ENCODE results near the gene LIPA. TPM values are rescaled to one million over a fixed set of nuclear protein-coding genes. Genes with fewer than 3 reads are reported as not detected.
A peak's percentile ranks its signal among the peaks of the same experiment; 100 is the strongest.

LIPA gene
- total RNA-seq: 27.7 TPM

GRCh38 chr10:89251409-89252224, at the start of gene LIPA:
Gene LIPA (minus strand): TSS chr10:89251775. CDS start chr10:89247648, 4,127 bp downstream.
- intact Hi-C loops (cut with DNase I): no loop called here
- H3K4me1 ChIP-seq: peaks cover 10% of the 10 kb centered on the region

GRCh38 chr10:89301232-89301631, 49.7 kb upstream of the LIPA start:
- DNase-seq (ENCODE audit: extremely low spot score in 2 of 2): no peak
- Histone ChIP-seq H3K27ac (peak overlapping the region; percentile 89), H3K9me3 (no peaks in the 10 kb centered on the region), H3K36me3 (peaks cover 0 to 5% of the 10 kb centered on the region in 2 donors), H3K4me3 (peak overlapping the region; percentile 38 to 54), H3K27me3 (no peaks in the 10 kb centered on the region), H3K4me1 (peaks cover 42% of the 10 kb centered on the region)
- intact Hi-C loops (cut with DNase I): no loop called here
- TF ChIP-seq POLR2A (IDR thresholded peaks at IDR 0.05): no peak
- no peak for TF ChIP-seq CTCF (IDR thresholded peaks at IDR 0.05)
- no peak for TF ChIP-seq POLR2AphosphoS5 (IDR thresholded peaks at IDR 0.05; ENCODE audit: insufficient read depth in 1 of 2, low read depth in 1 of 2)

More at GRCh38 chr10:89251409-89252224, at the start of gene LIPA:
- DNase-seq (ENCODE audit: extremely low spot score in 2 of 2): peak in 1 of 2 donors; percentile 94
- Histone ChIP-seq H3K27ac (peak within 1 kb of the TSS; percentile 80), H3K36me3 (no peaks in the 10 kb centered on the region), H3K27me3 (no peaks in the 10 kb centered on the region), H3K9me3 (no peaks in the 10 kb centered on the region), H3K4me3 (peak within 1 kb of the TSS; percentile 66 to 89)
- TF ChIP-seq CTCF (IDR thresholded peaks at IDR 0.05) (no peak), POLR2A (IDR thresholded peaks at IDR 0.05) (no peak), POLR2AphosphoS5 (IDR thresholded peaks at IDR 0.05; ENCODE audit: insufficient read depth in 1 of 2, low read depth in 1 of 2) (peak; percentile 81 to 98)

- Histone ChIP-seq H3K27me3 (no peaks in the 10 kb centered on the region), H3K36me3 (no peaks in the 10 kb centered on the region), H3K9me3 (no peaks in the 10 kb centered on the region), H3K4me3 (no peak overlapping the region), H3K4me1 (peaks cover 53% of the 10 kb centered on the region), H3K27ac (no peak overlapping the region)
- DNase-seq (ENCODE audit: extremely low spot score in 2 of 2): no peak
- TF ChIP-seq CTCF (IDR thresholded peaks at IDR 0.05): no peak
- no peak for TF ChIP-seq POLR2A (IDR thresholded peaks at IDR 0.05)
- TF ChIP-seq POLR2AphosphoS5 (IDR thresholded peaks at IDR 0.05; ENCODE audit: insufficient read depth in 1 of 2, low read depth in 1 of 2): no peak
- intact Hi-C loops (cut with DNase I): no loop called here
Observed at GRCh38 chr10:89299031-89299430, 47.5 kb upstream of the LIPA start.

GRCh38 chr10:89297791-89298190, 46.2 kb upstream of the LIPA start:
- no peaks in the 10 kb centered on the region for H3K36me3 ChIP-seq
- H3K4me1 ChIP-seq: peaks cover 40% of the 10 kb centered on the region
- DNase-seq (ENCODE audit: extremely low spot score in 2 of 2): no peak
- peak overlapping the region; percentile 21 for H3K27ac ChIP-seq
- no peaks in the 10 kb centered on the region for H3K9me3 ChIP-seq
- intact Hi-C loops (cut with DNase I): no loop called here
- TF ChIP-seq POLR2AphosphoS5 (IDR thresholded peaks at IDR 0.05; ENCODE audit: insufficient read depth in 1 of 2, low read depth in 1 of 2) (no peak), CTCF (IDR thresholded peaks at IDR 0.05) (no peak), POLR2A (IDR thresholded peaks at IDR 0.05) (no peak)
- H3K4me3 ChIP-seq: no peak overlapping the region
- H3K27me3 ChIP-seq: no peaks in the 10 kb centered on the region

- H3K36me3 ChIP-seq: no peaks in the 10 kb centered on the region
- no peaks in the 10 kb centered on the region for H3K27me3 ChIP-seq
- H3K4me1 ChIP-seq: peaks cover 36% of the 10 kb centered on the region
- no peak overlapping the region for H3K4me3 ChIP-seq
- intact Hi-C loops (cut with DNase I): no loop called here
- H3K27ac ChIP-seq: peak overlapping the region; percentile 71
- TF ChIP-seq POLR2AphosphoS5 (IDR thresholded peaks at IDR 0.05; ENCODE audit: insufficient read depth in 1 of 2, low read depth in 1 of 2): no peak
- TF ChIP-seq CTCF (IDR thresholded peaks at IDR 0.05): no peak
- no peak for TF ChIP-seq POLR2A (IDR thresholded peaks at IDR 0.05)
- DNase-seq (ENCODE audit: extremely low spot score in 2 of 2): no peak
- H3K9me3 ChIP-seq: no peaks in the 10 kb centered on the region
Observed at GRCh38 chr10:89297356-89297755, 45.8 kb upstream of the LIPA start.

All from vagina (tissue), 2 donors.